KMS-11 (cell line): ENCODE results near the gene ING2.

ENCODE experiments used
- H2AFZ ChIP-seq: fragments of 200-600 bp; sonication (generic); 2 replicates; pipeline ENCODE4 v1.6.1; 2016; ENCODE audit warnings: antibody characterized with exemption, mixed run types, low read depth
- H3K27ac ChIP-seq: fragments of 200-600 bp; sonication (generic); 2 replicates; pipeline ENCODE4 v1.6.1; 2016; ENCODE audit warnings: mild to moderate bottlenecking, mixed run types
- H3K27me3 ChIP-seq: fragments of 200-600 bp; sonication (generic); 2 replicates; pipeline ENCODE4 v1.6.1; 2017; ENCODE audit warnings: mild to moderate bottlenecking, low read depth, mixed run types, moderate library complexity; ENCODE audit not compliant: insufficient read depth
- H3K36me3 ChIP-seq: fragments of 200-600 bp; sonication (generic); 2 replicates; pipeline ENCODE4 v1.6.1; 2017; ENCODE audit warnings: mild to moderate bottlenecking, mixed run types; ENCODE audit not compliant: insufficient read depth
- H3K4me1 ChIP-seq: fragments of 200-600 bp; sonication (generic); 2 replicates; pipeline ENCODE4 v1.6.1; 2016; ENCODE audit warnings: mild to moderate bottlenecking, low read depth, mixed run types; ENCODE audit not compliant: poor library complexity, severe bottlenecking
- H3K4me2 ChIP-seq: fragments of 200-600 bp; sonication (generic); 2 replicates; pipeline ENCODE4 v1.7.0; 2016; ENCODE audit warnings: mild to moderate bottlenecking, mixed run types
- H3K4me3 ChIP-seq: fragments of 200-600 bp; sonication (generic); IDR thresholded peaks from 2 replicates; pipeline ENCODE4 v1.6.1; 2017; ENCODE audit warnings: low read depth, low read length, mixed read lengths; ENCODE audit not compliant: insufficient read depth
- H3K79me2 ChIP-seq: fragments of 200-600 bp; sonication (generic); 2 replicates; pipeline ENCODE4 v1.6.1; 2016; ENCODE audit warnings: low read depth, mixed run types; ENCODE audit not compliant: insufficient read depth
- H3K9ac ChIP-seq: fragments of 200-600 bp; sonication (generic); 2 replicates; pipeline ENCODE4 v1.6.1; 2016; ENCODE audit warnings: mild to moderate bottlenecking, mixed run types
- H4K20me1 ChIP-seq: fragments of 200-600 bp; sonication (generic); 2 replicates; pipeline ENCODE4 v1.6.1; 2016; ENCODE audit warnings: mild to moderate bottlenecking, mixed run types; ENCODE audit not compliant: insufficient read depth
- TF ChIP-seq, protein P1 (sequence below): fragments of 200-600 bp; sonication (generic); conservative IDR thresholded peaks from 2 replicates; pipeline ENCODE4 v1.6.1; 2017; ENCODE audit warnings: low read depth, mild to moderate bottlenecking, antibody characterized with exemption, low read length, moderate library complexity, mixed read lengths

The ING2 gene

GRCh38 chr4:183544109-183544508, 39.3 kb downstream of the ING2 start:
- no peaks in the 10 kb centered on the region for H4K20me1 ChIP-seq
- no peaks in the 10 kb centered on the region for H3K4me1 ChIP-seq
- TF ChIP-seq, protein P1, sequence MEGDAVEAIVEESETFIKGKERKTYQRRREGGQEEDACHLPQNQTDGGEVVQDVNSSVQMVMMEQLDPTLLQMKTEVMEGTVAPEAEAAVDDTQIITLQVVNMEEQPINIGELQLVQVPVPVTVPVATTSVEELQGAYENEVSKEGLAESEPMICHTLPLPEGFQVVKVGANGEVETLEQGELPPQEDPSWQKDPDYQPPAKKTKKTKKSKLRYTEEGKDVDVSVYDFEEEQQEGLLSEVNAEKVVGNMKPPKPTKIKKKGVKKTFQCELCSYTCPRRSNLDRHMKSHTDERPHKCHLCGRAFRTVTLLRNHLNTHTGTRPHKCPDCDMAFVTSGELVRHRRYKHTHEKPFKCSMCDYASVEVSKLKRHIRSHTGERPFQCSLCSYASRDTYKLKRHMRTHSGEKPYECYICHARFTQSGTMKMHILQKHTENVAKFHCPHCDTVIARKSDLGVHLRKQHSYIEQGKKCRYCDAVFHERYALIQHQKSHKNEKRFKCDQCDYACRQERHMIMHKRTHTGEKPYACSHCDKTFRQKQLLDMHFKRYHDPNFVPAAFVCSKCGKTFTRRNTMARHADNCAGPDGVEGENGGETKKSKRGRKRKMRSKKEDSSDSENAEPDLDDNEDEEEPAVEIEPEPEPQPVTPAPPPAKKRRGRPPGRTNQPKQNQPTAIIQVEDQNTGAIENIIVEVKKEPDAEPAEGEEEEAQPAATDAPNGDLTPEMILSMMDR, result no peak
- H2AFZ ChIP-seq, result no peak overlapping the region
- no peaks in the 10 kb centered on the region for H3K36me3 ChIP-seq
- H3K79me2 ChIP-seq, result no peaks in the 10 kb centered on the region
- H3K27ac ChIP-seq, result no peak overlapping the region
- no peak overlapping the region for H3K4me3 ChIP-seq
- no peak overlapping the region for H3K9ac ChIP-seq
- no peaks in the 10 kb centered on the region for H3K27me3 ChIP-seq
- H3K4me2 ChIP-seq, result no peak overlapping the region

DNA sequence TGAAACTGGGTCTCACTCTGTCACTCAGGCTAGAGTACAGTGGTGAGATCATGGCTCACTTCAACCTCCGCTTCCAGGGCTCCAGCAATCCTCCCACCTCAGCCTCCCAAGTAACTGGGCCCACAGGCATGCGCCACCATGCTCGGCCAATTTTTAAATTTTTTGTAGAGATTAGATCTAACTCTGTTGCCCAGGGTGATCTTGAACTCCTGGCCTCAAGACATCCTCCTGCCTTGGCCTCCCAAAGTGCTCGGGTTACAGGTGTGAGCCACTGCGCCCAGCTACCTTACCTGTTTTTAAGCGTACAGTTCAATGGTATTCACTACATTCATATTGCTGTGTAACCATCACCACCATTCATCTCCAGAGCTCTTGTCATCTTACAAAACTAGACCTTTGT, 41.5 kb downstream of the ING2 start:
- H3K4me1 ChIP-seq, result no peaks in the 10 kb centered on the region
- no peaks in the 10 kb centered on the region for H3K27me3 ChIP-seq
- no peak overlapping the region for H3K4me2 ChIP-seq
- H3K4me3 ChIP-seq, result no peak overlapping the region
- TF ChIP-seq, protein P1, result no peak
- no peak overlapping the region for H3K9ac ChIP-seq
- no peaks in the 10 kb centered on the region for H4K20me1 ChIP-seq
- no peak overlapping the region for H3K27ac ChIP-seq
- no peak overlapping the region for H2AFZ ChIP-seq
- H3K79me2 ChIP-seq, result no peaks in the 10 kb centered on the region
- H3K36me3 ChIP-seq, result no peaks in the 10 kb centered on the region

- Histone ChIP-seq H3K4me2 (no peak overlapping the region), H3K4me1 (no peaks in the 10 kb centered on the region), H3K4me3 (no peak overlapping the region), H3K9ac (no peak overlapping the region), H3K79me2 (no peaks in the 10 kb centered on the region), H2AFZ (no peak overlapping the region), H3K27me3 (no peaks in the 10 kb centered on the region), H4K20me1 (no peaks in the 10 kb centered on the region), H3K36me3 (no peaks in the 10 kb centered on the region), H3K27ac (no peak overlapping the region)
- TF ChIP-seq, protein P1, result no peak
Observed at GRCh38 chr4:183548306-183548705, 43.4 kb downstream of the ING2 start.

GRCh38 chr4:183550345-183551093, 45.7 kb downstream of the ING2 start:
- no peak overlapping the region for H3K4me3 ChIP-seq
- H3K36me3 ChIP-seq, result no peaks in the 10 kb centered on the region
- H3K27ac ChIP-seq, result no peak overlapping the region
- no peaks in the 10 kb centered on the region for H3K4me1 ChIP-seq
- no peak overlapping the region for H3K4me2 ChIP-seq
- no peaks in the 10 kb centered on the region for H3K79me2 ChIP-seq
- H3K9ac ChIP-seq, result no peak overlapping the region
- TF ChIP-seq, protein P1, result no peak
- H2AFZ ChIP-seq, result no peak overlapping the region
- H3K27me3 ChIP-seq, result no peaks in the 10 kb centered on the region
- no peaks in the 10 kb centered on the region for H4K20me1 ChIP-seq
